Keratinocyte (primary cell): ENCODE measurements around the gene ABCC6.

Experiments used
- CTCF ChIP-seq, 3 experiments: IDR thresholded peaks in 1 of 3; conservative IDR thresholded peaks in 1 of 3; optimal IDR thresholded peaks in 1 of 3; 2 replicates in 2 of 3; 3 replicates in 1 of 3; pipeline versions ENCODE3 to v1.5.1; 2011; ENCODE audit warnings: low read length in 3 of 3, mild to moderate bottlenecking in 3 of 3, moderate library complexity in 2 of 3, control low read depth in 1 of 3, inconsistent platforms in 1 of 3; ENCODE audit not compliant: insufficient read depth in 2 of 3; ENCODE audit errors: extremely low read depth in 1 of 3
- EZH2 ChIP-seq: IDR thresholded peaks from one replicate; pipeline ENCODE4 v1.6.1; 2012; ENCODE audit warnings: inconsistent platforms, mild to moderate bottlenecking, low read length, moderate library complexity

GRCh38 chr16:16155234-16155633 lies 68.1 kb downstream of the ABCC6 start:
- TF ChIP-seq CTCF (optimal IDR thresholded peaks at IDR 0.05 in 1 of 3, IDR thresholded peaks at IDR 0.05 in 1 of 3, conservative IDR thresholded peaks at IDR 0.05 in 1 of 3; ENCODE audit: extremely low read depth in 1 of 3, insufficient read depth in 2 of 3, low read length in 3 of 3) (no peak), EZH2 (no peak)
